ENCODE measurements around the gene PDCD2L.

DNA sequence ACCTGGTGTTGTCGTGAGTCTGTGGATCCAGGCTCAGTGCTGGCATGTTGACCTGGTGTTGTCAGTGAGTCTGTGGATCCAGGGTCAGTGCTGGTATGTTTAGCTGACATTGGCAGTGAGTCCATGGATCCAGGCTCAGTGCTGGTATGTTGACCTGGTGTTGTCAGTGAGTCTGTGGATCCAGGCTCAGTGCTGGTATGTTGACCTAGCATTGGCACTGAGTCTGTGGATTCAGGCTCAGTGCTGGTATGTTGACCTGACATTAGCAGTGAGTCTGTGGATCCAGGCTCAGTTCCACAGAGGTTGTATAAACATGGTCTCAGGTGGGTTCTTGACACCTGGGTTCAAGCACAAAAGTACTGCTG, 16.8 kb upstream of the PDCD2L start:
- no peak for TF ChIP-seq EZH2 (IDR thresholded peaks at IDR 0.05; ENCODE audit: borderline replicate concordance, low read depth, low read length, severe bottlenecking)
- TF ChIP-seq, protein P1, sequence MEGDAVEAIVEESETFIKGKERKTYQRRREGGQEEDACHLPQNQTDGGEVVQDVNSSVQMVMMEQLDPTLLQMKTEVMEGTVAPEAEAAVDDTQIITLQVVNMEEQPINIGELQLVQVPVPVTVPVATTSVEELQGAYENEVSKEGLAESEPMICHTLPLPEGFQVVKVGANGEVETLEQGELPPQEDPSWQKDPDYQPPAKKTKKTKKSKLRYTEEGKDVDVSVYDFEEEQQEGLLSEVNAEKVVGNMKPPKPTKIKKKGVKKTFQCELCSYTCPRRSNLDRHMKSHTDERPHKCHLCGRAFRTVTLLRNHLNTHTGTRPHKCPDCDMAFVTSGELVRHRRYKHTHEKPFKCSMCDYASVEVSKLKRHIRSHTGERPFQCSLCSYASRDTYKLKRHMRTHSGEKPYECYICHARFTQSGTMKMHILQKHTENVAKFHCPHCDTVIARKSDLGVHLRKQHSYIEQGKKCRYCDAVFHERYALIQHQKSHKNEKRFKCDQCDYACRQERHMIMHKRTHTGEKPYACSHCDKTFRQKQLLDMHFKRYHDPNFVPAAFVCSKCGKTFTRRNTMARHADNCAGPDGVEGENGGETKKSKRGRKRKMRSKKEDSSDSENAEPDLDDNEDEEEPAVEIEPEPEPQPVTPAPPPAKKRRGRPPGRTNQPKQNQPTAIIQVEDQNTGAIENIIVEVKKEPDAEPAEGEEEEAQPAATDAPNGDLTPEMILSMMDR (IDR thresholded peaks at IDR 0.05; ENCODE audit: borderline replicate concordance, extremely low read depth, low read length, poor library complexity, severe bottlenecking), result no peak
